Measurements from ENCODE around the gene FARP1.

- no peak for TF ChIP-seq RAD21 (IDR thresholded peaks at IDR 0.05; ENCODE audit: low read length)
- TF ChIP-seq PBX3 (IDR thresholded peaks at IDR 0.05), result no peak
- no peak for TF ChIP-seq CTCF (IDR thresholded peaks at IDR 0.05)
- TF ChIP-seq EZH2phosphoT487 (IDR thresholded peaks at IDR 0.05; ENCODE audit: borderline replicate concordance, low read depth), result no peak
- no peak for TF ChIP-seq TAF1 (IDR thresholded peaks at IDR 0.05; ENCODE audit: borderline replicate concordance, low read depth, low read length)
- no peak for TF ChIP-seq MXI1 (IDR thresholded peaks at IDR 0.05; ENCODE audit: low read depth, low read length)
- no peak for TF ChIP-seq EP300 (IDR thresholded peaks at IDR 0.05; ENCODE audit: borderline replicate concordance in 1 of 2, low read depth in 1 of 2, low read length in 1 of 2)
- TF ChIP-seq SMC3 (IDR thresholded peaks at IDR 0.05; ENCODE audit: low read depth, low read length), result no peak
- TF ChIP-seq IRF3 (IDR thresholded peaks at IDR 0.05; ENCODE audit: low read depth, low read length), result no peak
These were observed 178.5 kb downstream of the FARP1 start for GRCh38 chr13:98321395-98321794.
